ENCODE results near the gene STAT4. TPM values are rescaled to one million over a fixed set of nuclear protein-coding genes. Genes with fewer than 3 reads are reported as not detected.

STAT4 gene
- polyA plus RNA-seq, 1 experiment = 1.5 TPM

- TF ChIP-seq CTCF (IDR thresholded peaks at IDR 0.05; ENCODE audit: insufficient read depth, low read depth, low read length) = no peak
- no peaks in the 10 kb centered on the region for H3K36me3 ChIP-seq (ENCODE audit: control insufficient read depth, insufficient read depth, low read length)
- H3K27me3 ChIP-seq (ENCODE audit: control insufficient read depth, insufficient read depth, low read length) = no peaks in the 10 kb centered on the region
- no peak overlapping the region for H3K4me3 ChIP-seq (ENCODE audit: low read depth, low read length)
- DNase-seq (ENCODE audit: low read depth) = no peak
- ChIA-PET POLR2A (no interaction called here), CTCF (no interaction called here)
Measured at GRCh38 chr2:191082321-191082720, 68.5 kb downstream of the STAT4 start.

- ChIA-PET POLR2A (no interaction called here), CTCF (no interaction called here)
- no peak for DNase-seq (ENCODE audit: low read depth)
- TF ChIP-seq CTCF (IDR thresholded peaks at IDR 0.05; ENCODE audit: insufficient read depth, low read depth, low read length) = no peak
- Histone ChIP-seq H3K4me3 (ENCODE audit: low read depth, low read length) (no peak overlapping the region), H3K36me3 (ENCODE audit: control insufficient read depth, insufficient read depth, low read length) (no peaks in the 10 kb centered on the region), H3K27me3 (ENCODE audit: control insufficient read depth, insufficient read depth, low read length) (no peaks in the 10 kb centered on the region)
Measured at GRCh38 chr2:191081411-191082155, 69.2 kb downstream of the STAT4 start.

GRCh38 chr2:191078165-191078867 lies 72.5 kb downstream of the STAT4 start:
- Histone ChIP-seq H3K27me3 (ENCODE audit: control insufficient read depth, insufficient read depth, low read length) (no peaks in the 10 kb centered on the region), H3K4me3 (ENCODE audit: low read depth, low read length) (no peak overlapping the region), H3K36me3 (ENCODE audit: control insufficient read depth, insufficient read depth, low read length) (no peaks in the 10 kb centered on the region)
- ChIA-PET POLR2A (no interaction called here), CTCF (interaction anchor here (1.1 kb wide), 1 partner anchor 16 kb away, joined by 3 read pairs; no protein-coding TSS in a partner anchor)
- TF ChIP-seq CTCF (IDR thresholded peaks at IDR 0.05; ENCODE audit: insufficient read depth, low read depth, low read length) = no peak
- no peak for DNase-seq (ENCODE audit: low read depth)

GRCh38 chr2:191070276-191070675 lies 80.5 kb downstream of the STAT4 start:
- Histone ChIP-seq H3K36me3 (ENCODE audit: control insufficient read depth, insufficient read depth, low read length) (no peaks in the 10 kb centered on the region), H3K27me3 (ENCODE audit: control insufficient read depth, insufficient read depth, low read length) (peaks cover 2% of the 10 kb centered on the region; the same call in 1 of the 2 replicates), H3K4me3 (ENCODE audit: low read depth, low read length) (no peak overlapping the region)
- no peak for TF ChIP-seq CTCF (IDR thresholded peaks at IDR 0.05; ENCODE audit: insufficient read depth, low read depth, low read length)
- ChIA-PET CTCF (interaction anchor here (1.1 to 1.5 kb wide), 2 partner anchors 18 to 85 kb away, joined by 4 to 6 read pairs; no protein-coding TSS in a partner anchor), POLR2A (interaction anchor here (0.5 kb wide), 1 partner anchor 20 kb away, joined by 5 read pairs; no protein-coding TSS in a partner anchor)
- DNase-seq (ENCODE audit: low read depth) = no peak

- CTCF ChIA-PET = interaction anchor here (0.6 to 1.1 kb wide), 2 partner anchors 17 to 84 kb away, joined by 3 to 4 read pairs; no protein-coding TSS in a partner anchor
- Histone ChIP-seq H3K4me3 (ENCODE audit: low read depth, low read length) (no peak overlapping the region), H3K27me3 (ENCODE audit: control insufficient read depth, insufficient read depth, low read length) (peaks cover 2% of the 10 kb centered on the region; the same call in 1 of the 2 replicates), H3K36me3 (ENCODE audit: control insufficient read depth, insufficient read depth, low read length) (no peaks in the 10 kb centered on the region)
- no peak for DNase-seq (ENCODE audit: low read depth)
- POLR2A ChIA-PET = no interaction called here
- TF ChIP-seq CTCF (IDR thresholded peaks at IDR 0.05; ENCODE audit: insufficient read depth, low read depth, low read length) = no peak
Measured at GRCh38 chr2:191069606-191070005, 81.2 kb downstream of the STAT4 start.

Measured in BJ (cell line).